ENCODE measurements around the gene ESYT1.

Gene ESYT1

GRCh38 chr12:56127888-56128669 is at the start of gene ESYT1:
Gene ESYT1 (plus strand): TSS chr12:56128267. CDS start chr12:56128320, 53 bp downstream.
- DNase-seq (ENCODE audit: low spot score) = peak; percentile 100

- DNase-seq (ENCODE audit: low spot score) = no peak
These were observed 49.6 kb upstream of the ESYT1 start for GRCh38 chr12:56078427-56078826.

- peak; percentile 46 for DNase-seq (ENCODE audit: low spot score)
These were observed 48.9 kb upstream of the ESYT1 start for GRCh38 chr12:56078931-56079722.

GRCh38 chr12:56079723-56080555 is 48.1 kb upstream of the ESYT1 start, which contains the start of gene ERBB3:
Gene ERBB3 (plus strand): TSS chr12:56080165. CDS start chr12:56080301, 136 bp downstream.
- DNase-seq (ENCODE audit: low spot score) = peak; percentile 58

- no peak for DNase-seq (ENCODE audit: low spot score)
These were observed 47.4 kb upstream of the ESYT1 start for GRCh38 chr12:56080556-56081138.

- no peak for DNase-seq (ENCODE audit: low spot score)
These were observed 46.4 kb upstream of the ESYT1 start for GRCh38 chr12:56081393-56082347.

GRCh38 chr12:56082382-56082781 is 45.7 kb upstream of the ESYT1 start:
- DNase-seq (ENCODE audit: low spot score) = no peak

GRCh38 chr12:56082967-56083366 is 45.1 kb upstream of the ESYT1 start:
- no peak for DNase-seq (ENCODE audit: low spot score)

- DNase-seq (ENCODE audit: low spot score) = peak; percentile 12
These were observed 43.0 kb upstream of the ESYT1 start for GRCh38 chr12:56084958-56085543.

- no peak for DNase-seq (ENCODE audit: low spot score)
These were observed 42.0 kb upstream of the ESYT1 start for GRCh38 chr12:56086096-56086495.

- DNase-seq (ENCODE audit: low spot score) = no peak
These were observed 41.5 kb upstream of the ESYT1 start for GRCh38 chr12:56086608-56087007.

- DNase-seq (ENCODE audit: low spot score) = no peak
These were observed 40.8 kb upstream of the ESYT1 start for GRCh38 chr12:56087220-56087619.

- DNase-seq (ENCODE audit: low spot score) = no peak
These were observed 30.3 kb upstream of the ESYT1 start for GRCh38 chr12:56097738-56098137.

- no peak for DNase-seq (ENCODE audit: low spot score)
These were observed 29.5 kb upstream of the ESYT1 start for GRCh38 chr12:56098592-56098991.

GRCh38 chr12:56099787-56100186 is 28.3 kb upstream of the ESYT1 start:
- DNase-seq (ENCODE audit: low spot score) = no peak

- DNase-seq (ENCODE audit: low spot score) = no peak
These were observed 27.0 kb upstream of the ESYT1 start for GRCh38 chr12:56101045-56101444.

- DNase-seq (ENCODE audit: low spot score) = no peak
These were observed 25.4 kb upstream of the ESYT1 start for GRCh38 chr12:56102683-56103065.

GRCh38 chr12:56103066-56103711 is 24.9 kb upstream of the ESYT1 start:
- peak; percentile 61 for DNase-seq (ENCODE audit: low spot score)

- no peak for DNase-seq (ENCODE audit: low spot score)
These were observed 24.3 kb upstream of the ESYT1 start for GRCh38 chr12:56103823-56104108.

All from CD4-positive, alpha-beta T cell treated with Interleukin-6 at 100 ng/mL for 8 hours (primary cell).